DND-41 (cell line): Measurements from ENCODE around the gene MAP7D3.
"Not testable (repeated sequence)": the region's sequence is repeated elsewhere in the genome, so short reads cannot be mapped to it uniquely, and the experiment has no call there.

Experiments used
- ATAC-seq: fragments of 200-7000 bp; cut with Tn5 transposase; 3 replicates; pipeline ENCODE4 v1.9.1; 2021; ENCODE audit warnings: low read depth; ENCODE audit not compliant: insufficient read depth
- DNase-seq: peaks from one replicate; pipeline ENCODE4 v3.0.0-alpha.2; 2020
- H2AFZ ChIP-seq: 2 replicates; pipeline ENCODE4 v1.6.0; 2012; ENCODE audit warnings: low read depth, low read length
- H3K27ac ChIP-seq: 2 replicates; pipeline ENCODE4 v1.5.1; 2012; ENCODE audit warnings: low read length, inconsistent platforms
- H3K27me3 ChIP-seq: fragments of 200-600 bp; sonication (generic); 2 replicates; pipeline ENCODE4 v1.6.0; 2012; ENCODE audit warnings: low read length, mild to moderate bottlenecking, inconsistent platforms; ENCODE audit not compliant: insufficient read depth, poor library complexity
- H3K36me3 ChIP-seq: 2 replicates; pipeline ENCODE4 v1.5.1; 2012; ENCODE audit warnings: low read length, inconsistent platforms; ENCODE audit not compliant: insufficient read depth
- H3K4me1 ChIP-seq: 2 replicates; pipeline ENCODE4 v1.5.1; 2012; ENCODE audit warnings: mild to moderate bottlenecking, low read length; ENCODE audit not compliant: insufficient read depth
- H3K4me2 ChIP-seq: 2 replicates; pipeline ENCODE4 v1.6.0; 2012; ENCODE audit warnings: mild to moderate bottlenecking, moderate library complexity, low read length, inconsistent platforms; ENCODE audit not compliant: insufficient read depth
- H3K4me3 ChIP-seq, 2 experiments: fragments of 200-600 bp in 1 of 2; shearing (Covaris generic) in 1 of 2; 2 replicates each; pipeline ENCODE4 v1.5.1; 2012 to 2016; ENCODE audit warnings: inconsistent platforms in 2 of 2, low read length in 2 of 2, mild to moderate bottlenecking in 2 of 2, low read depth in 1 of 2, moderate library complexity in 1 of 2
- H3K79me2 ChIP-seq: 2 replicates; pipeline ENCODE4 v1.6.0; 2012; ENCODE audit warnings: low read length, inconsistent platforms; ENCODE audit not compliant: insufficient read depth
- H3K9ac ChIP-seq: 2 replicates; pipeline ENCODE4 v1.6.0; 2012; ENCODE audit warnings: low read depth, mild to moderate bottlenecking, inconsistent platforms, low read length, moderate library complexity
- H3K9me3 ChIP-seq: 2 replicates; pipeline ENCODE4 v1.5.1; 2012; ENCODE audit warnings: low read length, moderate library complexity, mild to moderate bottlenecking, inconsistent platforms; ENCODE audit not compliant: insufficient read depth, severe bottlenecking
- H4K20me1 ChIP-seq: 2 replicates; pipeline ENCODE4 v1.6.0; 2012; ENCODE audit warnings: low read length; ENCODE audit not compliant: insufficient read depth
- EZH2 ChIP-seq: IDR thresholded peaks from 3 replicates; pipeline ENCODE4 v1.6.1; 2012; ENCODE audit warnings: borderline replicate concordance, low read depth, mild to moderate bottlenecking, moderate library complexity, low read length, inconsistent platforms; ENCODE audit not compliant: severe bottlenecking
- TF ChIP-seq, protein P1 (sequence below): IDR thresholded peaks from 2 replicates; pipeline ENCODE4 v1.5.1; 2012; ENCODE audit warnings: borderline replicate concordance, low read length, moderate library complexity, mild to moderate bottlenecking; ENCODE audit not compliant: poor library complexity, severe bottlenecking; ENCODE audit errors: extremely low read depth

The MAP7D3 gene, protein sequence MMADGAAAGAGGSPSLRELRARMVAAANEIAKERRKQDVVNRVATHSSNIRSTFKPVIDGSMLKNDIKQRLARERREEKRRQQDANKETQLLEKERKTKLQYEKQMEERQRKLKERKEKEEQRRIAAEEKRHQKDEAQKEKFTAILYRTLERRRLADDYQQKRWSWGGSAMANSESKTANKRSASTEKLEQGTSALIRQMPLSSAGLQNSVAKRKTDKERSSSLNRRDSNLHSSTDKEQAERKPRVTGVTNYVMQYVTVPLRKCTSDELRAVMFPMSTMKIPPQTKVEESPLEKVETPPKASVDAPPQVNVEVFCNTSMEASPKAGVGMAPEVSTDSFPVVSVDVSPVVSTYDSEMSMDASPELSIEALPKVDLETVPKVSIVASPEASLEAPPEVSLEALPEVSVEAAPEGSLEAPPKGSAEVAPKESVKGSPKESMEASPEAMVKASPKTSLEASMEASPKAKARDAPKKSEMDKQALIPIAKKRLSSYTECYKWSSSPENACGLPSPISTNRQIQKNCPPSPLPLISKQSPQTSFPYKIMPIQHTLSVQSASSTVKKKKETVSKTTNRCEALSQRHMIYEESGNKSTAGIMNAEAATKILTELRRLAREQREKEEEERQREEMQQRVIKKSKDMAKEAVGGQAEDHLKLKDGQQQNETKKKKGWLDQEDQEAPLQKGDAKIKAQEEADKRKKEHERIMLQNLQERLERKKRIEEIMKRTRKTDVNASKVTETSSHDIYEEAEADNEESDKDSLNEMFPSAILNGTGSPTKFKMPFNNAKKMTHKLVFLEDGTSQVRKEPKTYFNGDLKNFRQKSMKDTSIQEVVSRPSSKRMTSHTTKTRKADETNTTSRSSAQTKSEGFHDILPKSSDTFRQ

DNA sequence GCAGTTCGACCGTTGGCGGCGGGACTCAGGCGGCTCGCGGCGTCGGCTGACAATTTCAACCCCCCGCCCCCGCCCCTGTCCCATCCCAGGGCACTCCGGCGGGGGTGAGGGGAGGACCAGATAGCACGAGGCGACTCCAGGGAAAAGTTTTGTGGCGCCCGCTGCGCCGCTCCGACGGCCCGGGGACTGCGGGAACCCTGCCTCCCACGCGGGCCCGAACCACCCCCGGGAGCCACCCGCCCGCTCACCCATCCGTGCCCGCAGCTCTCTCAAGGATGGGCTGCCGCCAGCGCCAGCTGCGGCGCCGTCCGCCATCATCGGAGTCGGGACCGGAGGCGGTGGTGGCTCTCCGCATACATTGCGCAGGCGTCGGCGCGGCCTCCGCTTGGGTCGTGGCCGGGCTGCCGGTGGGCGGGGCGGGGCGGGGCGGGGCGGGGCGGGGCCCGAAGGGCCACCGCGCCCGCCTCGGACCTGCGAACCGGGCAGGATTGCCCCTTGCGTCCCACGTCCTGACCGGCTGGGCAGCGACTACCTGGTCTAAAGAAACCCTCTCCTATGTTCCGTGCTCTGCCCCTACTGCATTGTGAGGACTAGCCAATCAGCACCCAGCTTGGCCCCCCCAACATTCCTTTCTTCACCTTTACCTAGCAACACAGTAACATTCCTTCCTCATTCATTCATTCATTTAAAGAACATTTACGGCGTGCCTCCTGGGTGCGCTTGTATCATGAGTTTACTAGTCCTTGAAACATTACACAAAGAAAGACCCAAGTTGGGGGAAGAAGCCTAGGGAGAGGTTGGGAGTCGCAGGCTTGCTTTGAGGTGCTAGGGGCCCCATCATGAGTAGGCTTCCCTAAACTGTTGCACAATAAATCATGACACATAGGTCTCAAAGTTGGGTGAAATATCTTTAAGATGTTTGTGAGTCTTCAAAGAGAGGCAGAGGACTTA lies at the start of gene MAP7D3:
TSS of gene MAP7D3 (minus strand) at position 360 of the 951 bp plus-strand sequence. CDS start at position 318, 42 bp downstream.
- peak within 1 kb of the TSS; percentile 53 to 71; a peak in 3 of 4 replicates for H3K4me3 ChIP-seq
- peak within 1 kb of the TSS; percentile 77 for H3K9ac ChIP-seq
- ATAC-seq: peak; percentile 91
- peak; percentile 69 for DNase-seq
- H4K20me1 ChIP-seq: no peaks in the 10 kb centered on the region
- H3K27ac ChIP-seq: peak within 1 kb of the TSS; percentile 64
- H2AFZ ChIP-seq: peak within 1 kb of the TSS; percentile 77
- H3K27me3 ChIP-seq: no peaks in the 10 kb centered on the region
- TF ChIP-seq, protein P1, sequence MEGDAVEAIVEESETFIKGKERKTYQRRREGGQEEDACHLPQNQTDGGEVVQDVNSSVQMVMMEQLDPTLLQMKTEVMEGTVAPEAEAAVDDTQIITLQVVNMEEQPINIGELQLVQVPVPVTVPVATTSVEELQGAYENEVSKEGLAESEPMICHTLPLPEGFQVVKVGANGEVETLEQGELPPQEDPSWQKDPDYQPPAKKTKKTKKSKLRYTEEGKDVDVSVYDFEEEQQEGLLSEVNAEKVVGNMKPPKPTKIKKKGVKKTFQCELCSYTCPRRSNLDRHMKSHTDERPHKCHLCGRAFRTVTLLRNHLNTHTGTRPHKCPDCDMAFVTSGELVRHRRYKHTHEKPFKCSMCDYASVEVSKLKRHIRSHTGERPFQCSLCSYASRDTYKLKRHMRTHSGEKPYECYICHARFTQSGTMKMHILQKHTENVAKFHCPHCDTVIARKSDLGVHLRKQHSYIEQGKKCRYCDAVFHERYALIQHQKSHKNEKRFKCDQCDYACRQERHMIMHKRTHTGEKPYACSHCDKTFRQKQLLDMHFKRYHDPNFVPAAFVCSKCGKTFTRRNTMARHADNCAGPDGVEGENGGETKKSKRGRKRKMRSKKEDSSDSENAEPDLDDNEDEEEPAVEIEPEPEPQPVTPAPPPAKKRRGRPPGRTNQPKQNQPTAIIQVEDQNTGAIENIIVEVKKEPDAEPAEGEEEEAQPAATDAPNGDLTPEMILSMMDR: no peak
- no peak for TF ChIP-seq EZH2
- H3K36me3 ChIP-seq: 0 out of 2 replicates have a peak, but pooled peaks cover 1% of the 10 kb centered on the region
- no peaks in the 10 kb centered on the region for H3K9me3 ChIP-seq
- H3K4me2 ChIP-seq: peak within 1 kb of the TSS; percentile 80
- peaks cover 19% of the 10 kb centered on the region for H3K4me1 ChIP-seq
- H3K79me2 ChIP-seq: peaks cover 18% of the 10 kb centered on the region; the same call in 1 of the 2 replicates

DNA sequence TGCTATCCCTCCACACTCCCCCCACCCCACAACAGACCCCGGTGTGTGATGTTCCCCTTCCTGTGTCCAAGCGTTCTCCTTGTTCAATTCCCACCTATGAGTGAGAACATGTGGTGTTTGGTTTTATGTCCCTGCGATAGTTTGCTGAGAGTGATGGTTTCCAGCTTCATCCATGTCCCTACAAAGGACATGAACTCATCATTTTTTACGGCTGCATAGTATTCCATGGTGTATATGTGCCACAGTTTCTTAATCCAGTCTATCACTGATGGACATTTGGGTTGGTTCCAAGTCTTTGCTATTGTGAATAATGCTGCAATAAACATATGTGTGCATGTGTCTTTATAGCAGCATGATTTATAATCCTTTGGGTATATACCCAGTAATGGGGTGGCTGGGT lies 49.5 kb upstream of the MAP7D3 start, which contains the start of gene ADGRG4:
TSS of gene ADGRG4 (plus strand) at position 243 of the 400 bp plus-strand sequence. CDS start 7,815 bp downstream, outside the sequence.
- not testable (repeated sequence) for H2AFZ ChIP-seq, H3K27me3 ChIP-seq, H3K9me3 ChIP-seq, H3K9ac ChIP-seq, ATAC-seq, H3K4me1 ChIP-seq, H3K27ac ChIP-seq, DNase-seq, H3K36me3 ChIP-seq, H3K79me2 ChIP-seq, H3K4me2 ChIP-seq, H4K20me1 ChIP-seq, H3K4me3 ChIP-seq

DNA sequence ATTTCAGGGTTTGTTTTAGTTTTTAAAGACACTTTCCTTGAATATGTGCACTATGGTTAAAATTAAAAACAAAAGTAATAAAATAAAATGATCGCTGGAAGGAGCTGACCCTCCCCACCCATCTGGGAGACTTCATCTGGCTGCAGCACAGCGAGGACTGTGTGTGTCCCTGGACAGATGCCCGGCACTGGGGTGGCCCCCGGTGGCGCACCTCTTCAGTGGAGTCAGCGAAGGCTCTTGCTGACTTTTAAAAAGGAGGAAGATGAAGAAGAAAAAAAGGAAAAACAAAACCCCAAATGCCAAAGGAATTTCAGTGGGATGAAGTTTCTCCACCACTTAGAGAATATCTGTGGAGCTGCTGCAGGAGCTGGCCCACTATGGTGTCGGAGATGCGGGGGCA lies 44.2 kb upstream of the MAP7D3 start:
- Histone ChIP-seq H3K4me2 (no peak overlapping the region), H3K79me2 (no peaks in the 10 kb centered on the region), H4K20me1 (no peaks in the 10 kb centered on the region), H3K9ac (no peak overlapping the region), H3K27me3 (no peaks in the 10 kb centered on the region), H3K4me3 (no peak overlapping the region), H3K4me1 (no peaks in the 10 kb centered on the region), H3K36me3 (no peaks in the 10 kb centered on the region), H2AFZ (no peak overlapping the region), H3K9me3 (no peaks in the 10 kb centered on the region), H3K27ac (no peak overlapping the region)
- TF ChIP-seq, protein P1: no peak
- TF ChIP-seq EZH2: no peak
- ATAC-seq (no peak), DNase-seq (no peak)
